ENCODE data around the gene AGO4. TPM values are rescaled to one million over a fixed set of nuclear protein-coding genes. Genes with fewer than 3 reads are reported as not detected.
A peak's percentile ranks its signal among the peaks of the same experiment; 100 is the strongest.
"Not testable (repeated sequence)": the region's sequence is repeated elsewhere in the genome, so short reads cannot be mapped to it uniquely, and the experiment has no call there.

The AGO4 gene
- total and polyA plus RNA-seq, 2 experiments from 2014 or later = 11.4 to 21.1 TPM

- peak; percentile 18 to 53 for DNase-seq (ENCODE audit: low read depth in 1 of 2, low spot score in 1 of 2)
- peaks cover 8% of the 10 kb centered on the region for H3K36me3 ChIP-seq
- TF ChIP-seq CTCF (IDR thresholded peaks at IDR 0.05; ENCODE audit: low read depth, low read length) = no peak
- no peak overlapping the region for H3K4me3 ChIP-seq
- H3K27me3 ChIP-seq = no peaks in the 10 kb centered on the region
- H3K9me3 ChIP-seq (ENCODE audit: low read depth) = no peaks in the 10 kb centered on the region
- H3K4me1 ChIP-seq (ENCODE audit: low read depth) = peaks cover 40% of the 10 kb centered on the region
- peak overlapping the region; percentile 71 for H3K27ac ChIP-seq
Observed at GRCh38 chr1:35885961-35886558, 78.2 kb downstream of the AGO4 start.

- peaks cover 40% of the 10 kb centered on the region for H3K4me1 ChIP-seq (ENCODE audit: low read depth)
- no peak overlapping the region for H3K4me3 ChIP-seq
- no peaks in the 10 kb centered on the region for H3K27me3 ChIP-seq
- TF ChIP-seq CTCF (IDR thresholded peaks at IDR 0.05; ENCODE audit: low read depth, low read length) = no peak
- H3K27ac ChIP-seq = peak overlapping the region; percentile 71
- H3K36me3 ChIP-seq = peaks cover 8% of the 10 kb centered on the region
- no peaks in the 10 kb centered on the region for H3K9me3 ChIP-seq (ENCODE audit: low read depth)
- DNase-seq (ENCODE audit: low read depth in 1 of 2, low spot score in 1 of 2) = peak; percentile 15 to 38
Observed at GRCh38 chr1:35886577-35887431, 79.0 kb downstream of the AGO4 start.

GRCh38 chr1:35887508-35887907 lies 79.7 kb downstream of the AGO4 start:
- no peak for DNase-seq (ENCODE audit: low read depth in 1 of 2, low spot score in 1 of 2)
- Histone ChIP-seq H3K4me3 (no peak overlapping the region), H3K4me1 (ENCODE audit: low read depth) (peaks cover 40% of the 10 kb centered on the region), H3K27ac (peak overlapping the region; percentile 71), H3K36me3 (peaks cover 12% of the 10 kb centered on the region), H3K9me3 (ENCODE audit: low read depth) (no peaks in the 10 kb centered on the region), H3K27me3 (no peaks in the 10 kb centered on the region)
- no peak for TF ChIP-seq CTCF (IDR thresholded peaks at IDR 0.05; ENCODE audit: low read depth, low read length)

GRCh38 chr1:35888255-35888654 lies 80.4 kb downstream of the AGO4 start:
- no peaks in the 10 kb centered on the region for H3K27me3 ChIP-seq
- H3K4me1 ChIP-seq (ENCODE audit: low read depth) = peaks cover 40% of the 10 kb centered on the region
- DNase-seq (ENCODE audit: low read depth in 1 of 2, low spot score in 1 of 2) = no peak
- H3K27ac ChIP-seq = no peak overlapping the region
- no peak overlapping the region for H3K4me3 ChIP-seq
- peaks cover 14% of the 10 kb centered on the region for H3K36me3 ChIP-seq
- no peaks in the 10 kb centered on the region for H3K9me3 ChIP-seq (ENCODE audit: low read depth)
- no peak for TF ChIP-seq CTCF (IDR thresholded peaks at IDR 0.05; ENCODE audit: low read depth, low read length)

GRCh38 chr1:35888981-35889380 lies 81.2 kb downstream of the AGO4 start:
- peaks cover 18% of the 10 kb centered on the region for H3K36me3 ChIP-seq
- peaks cover 40% of the 10 kb centered on the region for H3K4me1 ChIP-seq (ENCODE audit: low read depth)
- DNase-seq (ENCODE audit: low read depth in 1 of 2, low spot score in 1 of 2); H3K27ac ChIP-seq; H3K4me3 ChIP-seq; H3K27me3 ChIP-seq; H3K9me3 ChIP-seq (ENCODE audit: low read depth): not testable (repeated sequence)
